BJ (cell line): ENCODE measurements around the gene PSMB7. TPM values are rescaled to one million over a fixed set of nuclear protein-coding genes. Genes with fewer than 3 reads are reported as not detected.

Experiments used
- CTCF ChIA-PET: fragments of 350-600 bp; formaldehyde crosslinking; extraction: SDS; loops from one replicate; lab custom pipeline; 2021; ENCODE audit warnings: antibody characterized with exemption, inconsistent platforms; lab: Yijun Ruan, JAX
- POLR2A ChIA-PET: fragments of 300-600 bp; sonication (Branson Sonifier 250); formaldehyde crosslinking; extraction: SDS; loops from one replicate; lab custom pipeline; 2021; ENCODE audit warnings: antibody characterized with exemption; lab: Charles Lee
- DNase-seq: peaks from one replicate; pipeline ENCODE4 v3.0.0-alpha.2; 2011; ENCODE audit warnings: low read depth
- H3K27me3 ChIP-seq: 2 replicates; pipeline ENCODE4 v1.6.0; 2011; ENCODE audit warnings: low read length; ENCODE audit not compliant: control insufficient read depth, insufficient read depth
- H3K36me3 ChIP-seq: 2 replicates; pipeline ENCODE4 v1.5.1; 2011; ENCODE audit warnings: low read length; ENCODE audit not compliant: control insufficient read depth, insufficient read depth
- H3K4me3 ChIP-seq: 2 replicates; pipeline ENCODE4 v1.5.1; 2011; ENCODE audit warnings: low read depth, mild to moderate bottlenecking, control low read depth, low read length
- polyA plus RNA-seq: library from polyadenylated mRNA; depleted of rRNA; stranded (reverse); fragments of >200 nt; gene quantifications from 2 replicates; pipeline ENCODE4 v1.2.3, GENCODE V29; 2011
- TF ChIP-seq, protein P1 (sequence below): IDR thresholded peaks from 2 replicates; pipeline ENCODE4 v1.5.1; 2011; ENCODE audit warnings: low read depth, mild to moderate bottlenecking, control low read depth, inconsistent platforms, low read length, moderate library complexity; ENCODE audit not compliant: insufficient read depth

Gene PSMB7
- polyA plus RNA-seq, 1 experiment: 325 TPM

DNA sequence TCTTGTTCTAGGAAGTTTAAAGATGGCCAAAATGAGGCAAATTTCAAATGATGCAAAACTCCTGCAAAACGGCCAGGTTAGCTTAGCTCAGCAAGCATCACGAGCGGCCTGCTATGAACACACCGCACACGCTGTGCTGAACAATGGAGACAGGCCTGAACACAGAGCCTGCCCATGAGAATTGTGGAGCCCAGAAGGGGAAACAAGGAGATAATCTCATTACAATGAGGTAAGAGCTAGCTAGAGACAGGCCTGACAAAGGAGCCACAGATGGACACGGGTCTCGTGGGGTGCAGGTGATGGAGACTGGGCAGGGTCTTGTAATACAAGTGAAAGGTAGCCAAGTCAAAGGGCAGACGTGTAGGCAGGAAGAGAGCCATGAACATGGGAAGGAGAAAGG, 50.2 kb downstream of the PSMB7 start:
- no peak for DNase-seq
- Histone ChIP-seq H3K4me3 (no peak overlapping the region), H3K27me3 (no peaks in the 10 kb centered on the region), H3K36me3 (no peaks in the 10 kb centered on the region; the same call in none of the 2 replicates)
- ChIA-PET CTCF (no interaction called here), POLR2A (no interaction called here)
- TF ChIP-seq, protein P1, sequence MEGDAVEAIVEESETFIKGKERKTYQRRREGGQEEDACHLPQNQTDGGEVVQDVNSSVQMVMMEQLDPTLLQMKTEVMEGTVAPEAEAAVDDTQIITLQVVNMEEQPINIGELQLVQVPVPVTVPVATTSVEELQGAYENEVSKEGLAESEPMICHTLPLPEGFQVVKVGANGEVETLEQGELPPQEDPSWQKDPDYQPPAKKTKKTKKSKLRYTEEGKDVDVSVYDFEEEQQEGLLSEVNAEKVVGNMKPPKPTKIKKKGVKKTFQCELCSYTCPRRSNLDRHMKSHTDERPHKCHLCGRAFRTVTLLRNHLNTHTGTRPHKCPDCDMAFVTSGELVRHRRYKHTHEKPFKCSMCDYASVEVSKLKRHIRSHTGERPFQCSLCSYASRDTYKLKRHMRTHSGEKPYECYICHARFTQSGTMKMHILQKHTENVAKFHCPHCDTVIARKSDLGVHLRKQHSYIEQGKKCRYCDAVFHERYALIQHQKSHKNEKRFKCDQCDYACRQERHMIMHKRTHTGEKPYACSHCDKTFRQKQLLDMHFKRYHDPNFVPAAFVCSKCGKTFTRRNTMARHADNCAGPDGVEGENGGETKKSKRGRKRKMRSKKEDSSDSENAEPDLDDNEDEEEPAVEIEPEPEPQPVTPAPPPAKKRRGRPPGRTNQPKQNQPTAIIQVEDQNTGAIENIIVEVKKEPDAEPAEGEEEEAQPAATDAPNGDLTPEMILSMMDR: no peak

DNA sequence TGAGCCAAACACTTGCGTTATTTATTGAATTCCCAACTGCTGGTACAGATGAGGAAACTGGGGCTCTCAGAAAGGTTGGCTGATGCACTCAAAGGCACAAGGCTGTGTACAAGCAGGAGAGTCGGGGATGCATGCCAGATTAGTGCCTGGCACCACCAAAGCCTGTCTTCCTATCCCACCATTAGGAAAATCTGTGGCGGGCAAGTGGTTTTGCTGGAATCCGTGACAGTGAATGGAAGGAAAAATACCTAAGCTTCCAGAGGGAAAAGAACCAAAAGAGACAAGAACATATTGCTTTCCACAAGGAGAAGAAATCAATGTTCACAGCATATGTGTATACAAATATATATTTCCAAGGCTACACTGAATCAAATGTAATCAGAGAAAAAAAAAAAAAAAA, 51.1 kb downstream of the PSMB7 start:
- DNase-seq: no peak
- TF ChIP-seq, protein P1: no peak
- Histone ChIP-seq H3K36me3 (no peaks in the 10 kb centered on the region; the same call in none of the 2 replicates), H3K4me3 (no peak overlapping the region), H3K27me3 (no peaks in the 10 kb centered on the region)
- ChIA-PET CTCF (no interaction called here), POLR2A (no interaction called here)

DNA sequence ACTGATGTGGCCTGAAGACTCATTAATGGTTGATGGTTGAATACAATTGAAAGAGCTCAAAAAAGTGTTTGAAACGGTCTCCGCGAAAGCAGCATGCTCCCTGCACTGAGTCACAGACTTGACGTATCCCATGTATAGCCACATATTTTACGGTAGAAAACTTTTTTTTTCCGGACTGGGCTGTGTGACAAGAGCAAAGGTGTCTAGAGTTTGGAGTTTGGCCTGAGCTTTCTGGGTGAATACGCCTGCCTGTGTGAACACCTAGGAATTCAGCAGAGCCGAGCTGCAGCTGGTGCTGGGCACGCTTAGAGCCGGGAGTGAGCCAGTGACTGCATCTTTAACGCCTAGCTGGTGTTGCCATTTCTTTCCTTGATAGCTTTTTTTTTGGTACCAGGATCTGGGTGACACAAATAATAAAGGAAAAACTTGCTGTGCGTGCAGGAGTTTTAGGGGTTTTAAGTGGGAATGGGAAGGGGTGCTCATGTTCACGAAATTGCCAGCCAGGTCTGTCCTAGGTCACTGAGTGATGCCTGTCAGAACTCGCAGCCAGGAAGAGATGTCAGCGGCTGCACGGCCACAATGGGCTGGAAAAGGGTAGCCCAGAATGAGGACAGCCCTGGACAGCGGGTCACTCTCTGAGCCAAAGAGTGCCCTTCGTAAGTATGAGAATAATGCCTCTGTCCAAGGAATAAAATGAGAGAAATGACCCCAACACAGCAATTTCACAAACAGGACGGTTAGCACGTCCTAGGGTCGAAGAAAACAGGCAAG, 51.7 kb downstream of the PSMB7 start:
- Histone ChIP-seq H3K36me3 (no peaks in the 10 kb centered on the region; the same call in none of the 2 replicates), H3K27me3 (no peaks in the 10 kb centered on the region), H3K4me3 (no peak overlapping the region)
- TF ChIP-seq, protein P1: no peak
- CTCF ChIA-PET: no interaction called here
- no peak for DNase-seq
- POLR2A ChIA-PET: no interaction called here

DNA sequence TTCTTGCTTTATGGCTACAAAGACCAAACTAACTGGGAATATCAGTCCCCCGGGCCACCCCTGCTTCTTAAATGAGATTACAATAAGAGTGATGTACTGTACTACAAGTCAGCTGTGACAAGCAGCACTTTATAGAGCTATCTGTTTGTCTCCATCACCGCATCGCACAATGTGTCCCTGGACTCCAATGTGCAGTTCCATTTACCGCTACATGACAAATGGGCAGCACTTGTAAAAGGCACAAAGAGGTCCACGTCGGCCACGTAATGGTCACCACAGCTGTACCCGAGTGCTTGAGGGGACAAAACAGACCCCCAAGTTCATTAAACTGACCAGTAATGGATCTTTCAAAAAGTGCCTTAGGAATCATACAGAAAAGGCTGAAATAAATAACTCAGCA, 54.1 kb downstream of the PSMB7 start:
- POLR2A ChIA-PET: no interaction called here

More for the DNA sequence above, 54.1 kb downstream of the PSMB7 start:
- no peak overlapping the region for H3K4me3 ChIP-seq
- no peaks in the 10 kb centered on the region for H3K27me3 ChIP-seq
- CTCF ChIA-PET: interaction anchor here (0.9 to 1.5 kb wide), 5 partner anchors 11 to 238 kb away, joined by 3 to 4 read pairs (median 3); no protein-coding TSS in a partner anchor
- H3K36me3 ChIP-seq: peaks cover 2% of the 10 kb centered on the region
- no peak for DNase-seq
- TF ChIP-seq, protein P1: no peak
